Measurements from ENCODE around the gene EARS2.
"Not testable (repeated sequence)": the region's sequence is repeated elsewhere in the genome, so short reads cannot be mapped to it uniquely, and the experiment has no call there.

The EARS2 gene

GRCh38 chr16:23505671-23506605, 51.2 kb downstream of the EARS2 start:
- no peak for DNase-seq (ENCODE audit: low spot score)

- DNase-seq (ENCODE audit: low spot score) = no peak
Observed at GRCh38 chr16:23505180-23505665, 51.9 kb downstream of the EARS2 start.

GRCh38 chr16:23504453-23505179, 52.5 kb downstream of the EARS2 start:
- no peak for DNase-seq (ENCODE audit: low spot score)

- DNase-seq (ENCODE audit: low spot score) = no peak
Observed at GRCh38 chr16:23504076-23504452, 53.1 kb downstream of the EARS2 start.

GRCh38 chr16:23502466-23502865, 54.7 kb downstream of the EARS2 start:
- no peak for DNase-seq (ENCODE audit: low spot score)

GRCh38 chr16:23501291-23501690, 55.9 kb downstream of the EARS2 start:
- no peak for DNase-seq (ENCODE audit: low spot score)

- DNase-seq (ENCODE audit: low spot score) = peak; percentile 9
Observed at GRCh38 chr16:23500862-23501225, 56.3 kb downstream of the EARS2 start.

GRCh38 chr16:23500212-23500861, 56.8 kb downstream of the EARS2 start:
- DNase-seq (ENCODE audit: low spot score) = peak; percentile 67

- no peak for DNase-seq (ENCODE audit: low spot score)
Observed at GRCh38 chr16:23499801-23500200, 57.3 kb downstream of the EARS2 start.

GRCh38 chr16:23498863-23499262, 58.3 kb downstream of the EARS2 start:
- DNase-seq (ENCODE audit: low spot score) = no peak

GRCh38 chr16:23497543-23497868, 59.6 kb downstream of the EARS2 start:
- DNase-seq (ENCODE audit: low spot score) = no peak

GRCh38 chr16:23496821-23497542, 60.2 kb downstream of the EARS2 start:
- DNase-seq (ENCODE audit: low spot score) = no peak

- DNase-seq (ENCODE audit: low spot score) = no peak
Observed at GRCh38 chr16:23495671-23496070, 61.5 kb downstream of the EARS2 start.

GRCh38 chr16:23494188-23494587, 63.0 kb downstream of the EARS2 start:
- DNase-seq (ENCODE audit: low spot score) = no peak

- DNase-seq (ENCODE audit: low spot score) = no peak
Observed at GRCh38 chr16:23491490-23492391, 65.4 kb downstream of the EARS2 start.

- no peak for DNase-seq (ENCODE audit: low spot score)
Observed at GRCh38 chr16:23486480-23486879, 70.7 kb downstream of the EARS2 start.

GRCh38 chr16:23485841-23486240, 71.3 kb downstream of the EARS2 start:
- no peak for DNase-seq (ENCODE audit: low spot score)

- no peak for DNase-seq (ENCODE audit: low spot score)
Observed at GRCh38 chr16:23485257-23485614, 71.9 kb downstream of the EARS2 start.

GRCh38 chr16:23484510-23485256, 72.5 kb downstream of the EARS2 start:
- no peak for DNase-seq (ENCODE audit: low spot score)

- DNase-seq (ENCODE audit: low spot score) = not testable (repeated sequence)
Observed at GRCh38 chr16:23483492-23483891, 73.7 kb downstream of the EARS2 start.

All from hematopoietic multipotent progenitor cell treated with erythropoietin and hydrocortisone succinate and interleukin-3 and kit ligand, for 17 days (in vitro differentiated cells).